IMR-90 (cell line): ENCODE data around the gene VAV3. TPM values are rescaled to one million over a fixed set of nuclear protein-coding genes. Genes with fewer than 3 reads are reported as not detected.

ENCODE experiments used
- ATAC-seq: fragments of 200-7000 bp; cut with Tn5 transposase; 2 replicates; pipeline ENCODE4 v1.9.1; 2020; ENCODE audit warnings: low read depth, mild to moderate bottlenecking, moderate library complexity
- BruUV-seq: library from RNA; stranded (reverse); fragments of 400-500 nt; replicated peaks from 2 replicates; lab custom pipeline; 2021; lab: Mats Ljungman, UMichigan
- CTCF ChIA-PET: fragments of 300-600 bp; formaldehyde crosslinking; extraction: SDS; loops from one replicate; lab custom pipeline; 2021; ENCODE audit warnings: antibody characterized with exemption; lab: Yijun Ruan, JAX
- POLR2A ChIA-PET: fragments of 300-600 bp; sonication (Branson Sonifier 250); formaldehyde crosslinking; loops from one replicate; lab custom pipeline; 2022; ENCODE audit warnings: antibody characterized with exemption; ENCODE audit not compliant: unreplicated experiment; lab: Charles Lee
- DNase-seq: peaks from one replicate; pipeline ENCODE4 v3.0.0; 2013
- H2AFZ ChIP-seq: replicated peaks from 2 replicates; pipeline ENCODE3; 2013; ENCODE audit warnings: low read length, mild to moderate bottlenecking; ENCODE audit not compliant: poor library complexity
- H2AK5ac ChIP-seq: 2 replicates; pipeline ENCODE4 v1.6.1; 2013; ENCODE audit warnings: low read depth, low read length, inconsistent platforms
- H2AK9ac ChIP-seq: replicated peaks from 2 replicates; pipeline ENCODE3; 2013; ENCODE audit warnings: mild to moderate bottlenecking, low read depth, low read length, moderate library complexity; ENCODE audit not compliant: poor library complexity
- H2BK120ac ChIP-seq: 2 replicates; pipeline ENCODE4 v1.6.1; 2013; ENCODE audit warnings: low read depth, low read length, inconsistent platforms
- H2BK15ac ChIP-seq: 3 replicates; pipeline ENCODE4 v1.6.1; 2013; ENCODE audit warnings: low read depth, low read length, inconsistent platforms
- H2BK20ac ChIP-seq: 2 replicates; pipeline ENCODE4 v1.6.1; 2013; ENCODE audit warnings: low read depth, mild to moderate bottlenecking, inconsistent platforms, low read length, moderate library complexity
- H2BK5ac ChIP-seq: 2 replicates; pipeline ENCODE4 v1.6.1; 2013; ENCODE audit warnings: mild to moderate bottlenecking, low read depth, low read length, inconsistent platforms; ENCODE audit not compliant: poor library complexity, severe bottlenecking
- H3K14ac ChIP-seq: replicated peaks from 2 replicates; pipeline ENCODE4 v1.6.1; 2013; ENCODE audit warnings: low read depth, low read length, inconsistent platforms
- H3K18ac ChIP-seq: 2 replicates; pipeline ENCODE4 v1.6.1; 2013; ENCODE audit warnings: low read depth, low read length, control low read depth
- H3K23ac ChIP-seq: 2 replicates; pipeline ENCODE4 v1.6.1; 2013; ENCODE audit warnings: low read depth, low read length, inconsistent platforms
- H3K27ac ChIP-seq: 2 replicates; pipeline ENCODE4 v1.5.1; 2013; ENCODE audit warnings: mild to moderate bottlenecking, control low read depth, low read length; ENCODE audit not compliant: insufficient read depth
- H3K27me3 ChIP-seq: 2 replicates; pipeline ENCODE4 v1.6.1; 2013; ENCODE audit warnings: low read length; ENCODE audit not compliant: control insufficient read depth, insufficient read depth
- H3K36me3 ChIP-seq: 2 replicates; pipeline ENCODE4 v1.6.1; 2013; ENCODE audit warnings: low read length, mixed read lengths; ENCODE audit not compliant: control insufficient read depth, insufficient read depth
- H3K4ac ChIP-seq: 2 replicates; pipeline ENCODE4 v1.6.1; 2013; ENCODE audit warnings: low read depth, low read length, inconsistent platforms
- H3K4me1 ChIP-seq: 2 replicates; pipeline ENCODE4 v1.6.1; 2013; ENCODE audit warnings: low read length, mixed read lengths; ENCODE audit not compliant: control insufficient read depth, insufficient read depth
- H3K4me2 ChIP-seq: 2 replicates; pipeline ENCODE4 v1.6.1; 2013; ENCODE audit warnings: low read depth, mild to moderate bottlenecking, control low read depth, low read length, moderate library complexity
- H3K4me3 ChIP-seq: 2 replicates; pipeline ENCODE4 v1.5.1; 2013; ENCODE audit warnings: low read depth, mild to moderate bottlenecking, control low read depth, low read length, moderate library complexity; ENCODE audit not compliant: insufficient read depth
- H3K56ac ChIP-seq: 2 replicates; pipeline ENCODE4 v1.6.1; 2013; ENCODE audit warnings: low read length, inconsistent platforms; ENCODE audit not compliant: insufficient read depth; ENCODE audit errors: extremely low read depth
- H3K79me1 ChIP-seq, 2 experiments: 2 replicates each; pipeline ENCODE4 v1.6.1; 2013; ENCODE audit warnings: low read length in 2 of 2, inconsistent platforms in 1 of 2, low read depth in 1 of 2
- H3K9ac ChIP-seq: 2 replicates; pipeline ENCODE4 v1.6.1; 2013; ENCODE audit warnings: low read depth, low read length, control low read depth
- H3K9me1 ChIP-seq: 2 replicates; pipeline ENCODE4 v1.6.1; 2013; ENCODE audit warnings: low read length, inconsistent platforms; ENCODE audit not compliant: insufficient read depth
- H3K9me3 ChIP-seq: 2 replicates; pipeline ENCODE4 v1.6.1; 2013; ENCODE audit warnings: low read length; ENCODE audit not compliant: control insufficient read depth, insufficient read depth
- H4K20me1 ChIP-seq: 2 replicates; pipeline ENCODE4 v1.6.1; 2013; ENCODE audit warnings: low read length, inconsistent platforms; ENCODE audit not compliant: insufficient read depth
- H4K5ac ChIP-seq: 2 replicates; pipeline ENCODE4 v1.6.1; 2013; ENCODE audit warnings: mild to moderate bottlenecking, low read depth, low read length, control low read depth
- H4K8ac ChIP-seq, 2 experiments: 2 replicates each; pipeline ENCODE4 v1.6.1; 2013; ENCODE audit warnings: low read depth in 2 of 2, low read length in 2 of 2, control low read depth in 1 of 2, inconsistent platforms in 1 of 2
- H4K91ac ChIP-seq: 2 replicates; pipeline ENCODE4 v1.6.1; 2013; ENCODE audit warnings: low read depth, low read length, inconsistent platforms; ENCODE audit not compliant: insufficient read depth
- CEBPB ChIP-seq: IDR thresholded peaks from 2 replicates; pipeline ENCODE4 v1.6.1; 2012; ENCODE audit warnings: low read depth, low read length, improper control_type of control experiment
- CHD1 ChIP-seq: IDR thresholded peaks from 2 replicates; pipeline ENCODE4 v1.6.1; 2012; ENCODE audit warnings: low read depth, low read length, improper control_type of control experiment
- CTCF ChIP-seq: conservative IDR thresholded peaks from 2 replicates; pipeline ENCODE4 v1.5.1; 2012; ENCODE audit warnings: mild to moderate bottlenecking, low read depth, low read length, improper control_type of control experiment
- FOS ChIP-seq: fragments of 150-350 bp; IDR thresholded peaks from 2 replicates; pipeline ENCODE4 v1.6.1; 2016; ENCODE audit warnings: low read depth, low read length
- MXI1 ChIP-seq: IDR thresholded peaks from 2 replicates; pipeline ENCODE4 v1.6.1; 2012; ENCODE audit warnings: low read depth, mild to moderate bottlenecking, low read length, moderate library complexity, borderline replicate concordance
- RCOR1 ChIP-seq: IDR thresholded peaks from 2 replicates; pipeline ENCODE4 v1.6.1; 2012; ENCODE audit warnings: mild to moderate bottlenecking, low read length, improper control_type of control experiment; ENCODE audit not compliant: insufficient replicate concordance
- RFX5 ChIP-seq: IDR thresholded peaks from 2 replicates; pipeline ENCODE4 v1.8.0; 2012; ENCODE audit warnings: low read depth, mild to moderate bottlenecking, low read length, moderate library complexity
- USF2 ChIP-seq: fragments of 150-350 bp; IDR thresholded peaks from 2 replicates; pipeline ENCODE4 v1.6.1; 2017; ENCODE audit warnings: mild to moderate bottlenecking, antibody characterized with exemption, low read length, low read depth
- dilution Hi-C: fragments of 300-500 bp; cut with HindIII; formaldehyde crosslinking; loops from one replicate; pipeline ENCODE4 v1.14.3; 2018; ENCODE audit warnings: low sequenced_read_pairs; ENCODE audit not compliant: unreplicated experiment
- in situ Hi-C: fragments of 300-500 bp; cut with MboI; formaldehyde crosslinking; loops from 3 replicates; pipeline ENCODE4 v1.14.3; 2019; ENCODE audit warnings: low sequenced_read_pairs, inconsistent platforms, mixed read lengths
- intact Hi-C: fragments of 100-400 bp; cut with micrococcal nuclease; formaldehyde crosslinking; loops from 2 replicates; pipeline ENCODE4 v1.10.0; 2022
- polyA plus RNA-seq, 3 experiments: library from polyadenylated mRNA; depleted of rRNA; stranded (reverse); fragments of >200 nt; gene quantifications; 2 replicates each; pipeline ENCODE4 v1.2.3, GENCODE V29; 2012; ENCODE audit warnings: low replicate concordance in 1 of 3
- total RNA-seq: library from RNA; depleted of rRNA; stranded (reverse); fragments of >200 nt; gene quantifications from 2 replicates; pipeline ENCODE4 v1.2.3, GENCODE V29; 2012

The VAV3 gene
- total and polyA plus RNA-seq, 2 of the 4 experiments (the other 2 are of a cell fraction) = 0.12 to 0.18 TPM

- no peak overlapping the region for H3K14ac ChIP-seq
- dilution Hi-C loops (no loop called here), in situ Hi-C loops (no loop called here), intact Hi-C loops (no loop called here)
- no peaks in the 10 kb centered on the region for H3K9me1 ChIP-seq
- H2AFZ ChIP-seq = no peak overlapping the region
- H2BK20ac ChIP-seq = no peak overlapping the region
- H2AK5ac ChIP-seq = no peak overlapping the region
- H3K36me3 ChIP-seq = no peaks in the 10 kb centered on the region
- no peak overlapping the region for H3K4ac ChIP-seq
- no peak overlapping the region for H4K8ac ChIP-seq
- H3K56ac ChIP-seq = no peak overlapping the region
- no peak overlapping the region for H4K5ac ChIP-seq
- no TSS peak for BruUV-seq
- H3K27ac ChIP-seq = no peak overlapping the region
- TF ChIP-seq RFX5 (no peak), USF2 (no peak), RCOR1 (no peak), FOS (no peak), CHD1 (no peak), MXI1 (no peak), CEBPB (no peak), CTCF (no peak)
- no peak overlapping the region for H2BK5ac ChIP-seq
- H3K9ac ChIP-seq = no peak overlapping the region
- no peak for ATAC-seq
- H4K91ac ChIP-seq = no peak overlapping the region
- no peaks in the 10 kb centered on the region for H3K27me3 ChIP-seq
- no peaks in the 10 kb centered on the region for H4K20me1 ChIP-seq
- H3K23ac ChIP-seq = no peak overlapping the region
- H3K18ac ChIP-seq = no peak overlapping the region
- no peak overlapping the region for H3K4me2 ChIP-seq
- H2BK15ac ChIP-seq = no peak overlapping the region
- H2AK9ac ChIP-seq = no peak overlapping the region
- H3K9me3 ChIP-seq = no peaks in the 10 kb centered on the region
- CTCF ChIA-PET = no interaction called here
- POLR2A ChIA-PET = no interaction called here
- H3K4me1 ChIP-seq = no peaks in the 10 kb centered on the region
- H2BK120ac ChIP-seq = no peak overlapping the region
- no peak overlapping the region for H3K4me3 ChIP-seq
- no peak for DNase-seq
- no peaks in the 10 kb centered on the region for H3K79me1 ChIP-seq
These were observed 144.2 kb downstream of the VAV3 start for GRCh38 chr1:107820801-107821200.
